ENCODE data around the gene FAM222B. TPM values are rescaled to one million over a fixed set of nuclear protein-coding genes. Genes with fewer than 3 reads are reported as not detected.
"Not testable (repeated sequence)": the region's sequence is repeated elsewhere in the genome, so short reads cannot be mapped to it uniquely, and the experiment has no call there.

Gene FAM222B
- total RNA-seq, 1 experiment from 2014 or later = 32.4 TPM

GRCh38 chr17:28729950-28730330 is 112.7 kb downstream of the FAM222B start:
- Histone ChIP-seq H3K27me3 (ENCODE audit: control insufficient read depth, insufficient read depth, low read length) (no peaks in the 10 kb centered on the region), H3K36me3 (replicated peaks; ENCODE audit: control insufficient read depth, insufficient read depth, low read length) (peaks cover under 1% of the 10 kb centered on the region), H3K4me3 (ENCODE audit: insufficient read depth, low read depth, low read length) (no peak overlapping the region)
- DNase-seq = no peak

GRCh38 chr17:28728364-28729200 is 114.0 kb downstream of the FAM222B start, which contains the start of gene NEK8:
Gene NEK8, plus strand, starts transcription at chr17:28728788. Its CDS starts 26 bp downstream, at chr17:28728814.
- Histone ChIP-seq H3K27me3 (ENCODE audit: control insufficient read depth, insufficient read depth, low read length) (no peaks in the 10 kb centered on the region), H3K36me3 (replicated peaks; ENCODE audit: control insufficient read depth, insufficient read depth, low read length) (peaks cover 10% of the 10 kb centered on the region), H3K4me3 (ENCODE audit: insufficient read depth, low read depth, low read length) (peak within 1 kb of the TSS; percentile 90)
- peak; percentile 96 for DNase-seq

DNA sequence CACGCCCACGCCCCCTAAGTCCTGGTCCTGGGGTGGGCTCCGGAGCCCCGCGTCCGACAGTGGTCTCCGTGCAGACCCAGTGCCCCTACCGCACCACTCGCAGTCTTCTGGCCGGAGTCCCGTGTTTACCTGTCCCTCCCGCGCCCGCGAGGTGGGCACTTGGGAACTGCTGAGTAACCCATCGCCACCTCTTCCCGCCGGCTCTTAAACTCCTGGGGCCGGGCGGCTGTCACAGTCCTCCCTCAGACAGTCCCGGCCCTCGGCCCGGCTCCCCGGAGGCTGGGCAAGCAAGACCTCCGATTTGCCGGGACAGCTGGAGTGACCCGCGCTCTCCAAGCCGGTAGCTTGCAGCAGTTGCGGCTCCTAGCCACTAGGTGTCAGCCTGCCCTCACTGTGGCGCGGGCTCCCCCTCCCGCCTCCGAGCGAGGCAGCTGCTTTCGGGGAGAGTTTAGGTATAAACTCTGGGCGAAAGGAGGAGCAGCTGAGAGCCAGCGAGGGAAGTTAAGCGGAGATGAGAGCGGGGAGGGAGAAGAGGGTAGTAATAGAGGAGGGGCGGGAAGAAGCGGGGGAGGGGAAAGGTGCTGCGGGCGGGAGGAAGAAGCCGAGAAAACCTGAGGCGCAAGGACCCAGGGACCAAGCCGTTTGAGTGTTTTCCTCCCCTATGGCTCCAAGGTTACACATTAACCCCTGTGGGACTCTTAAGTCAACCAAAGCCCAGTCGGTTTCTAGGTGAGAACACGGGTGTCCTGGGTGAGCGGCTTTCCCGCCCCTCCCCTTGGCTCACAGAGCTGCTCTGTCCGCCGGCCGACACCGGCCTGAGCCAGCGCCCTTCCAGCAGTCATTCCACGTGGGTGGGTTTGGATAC is 115.7 kb downstream of the FAM222B start:
- H3K36me3 ChIP-seq (replicated peaks; ENCODE audit: control insufficient read depth, insufficient read depth, low read length) = peaks cover 25% of the 10 kb centered on the region
- peak; percentile 95 for DNase-seq
- H3K4me3 ChIP-seq (ENCODE audit: insufficient read depth, low read depth, low read length) = peak overlapping the region; percentile 90
- no peaks in the 10 kb centered on the region for H3K27me3 ChIP-seq (ENCODE audit: control insufficient read depth, insufficient read depth, low read length)

DNA sequence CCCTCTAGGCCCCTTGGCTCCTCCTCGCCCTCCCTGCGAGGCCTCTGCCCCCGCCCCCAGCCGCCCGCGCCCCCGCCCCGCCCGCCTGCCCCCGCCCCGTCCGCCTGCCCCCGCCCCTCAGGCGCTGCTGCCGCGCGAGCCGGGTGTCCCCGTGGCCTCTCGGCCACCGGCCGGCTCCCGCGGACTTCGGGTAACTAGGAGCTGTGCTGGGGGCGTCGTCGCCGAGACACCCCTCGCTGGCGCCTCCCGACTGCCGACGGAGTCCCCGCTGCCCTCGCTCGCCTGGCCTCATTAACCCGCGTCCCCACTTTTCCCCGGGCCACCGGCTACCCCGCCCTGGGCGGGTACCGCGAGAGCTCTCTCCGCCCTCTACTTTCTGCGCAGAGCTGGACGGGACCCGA is 116.4 kb downstream of the FAM222B start, which contains the start of gene TLCD1:
Gene TLCD1, minus strand, starts transcription at position 8 of the 401 bp plus-strand sequence. CDS start 136 bp downstream, outside the sequence.
- Histone ChIP-seq H3K36me3 (replicated peaks; ENCODE audit: control insufficient read depth, insufficient read depth, low read length) (peaks cover 30% of the 10 kb centered on the region), H3K4me3 (ENCODE audit: insufficient read depth, low read depth, low read length) (peak within 1 kb of the TSS; percentile 90), H3K27me3 (ENCODE audit: control insufficient read depth, insufficient read depth, low read length) (no peaks in the 10 kb centered on the region)
- peak; percentile 96 for DNase-seq

DNA sequence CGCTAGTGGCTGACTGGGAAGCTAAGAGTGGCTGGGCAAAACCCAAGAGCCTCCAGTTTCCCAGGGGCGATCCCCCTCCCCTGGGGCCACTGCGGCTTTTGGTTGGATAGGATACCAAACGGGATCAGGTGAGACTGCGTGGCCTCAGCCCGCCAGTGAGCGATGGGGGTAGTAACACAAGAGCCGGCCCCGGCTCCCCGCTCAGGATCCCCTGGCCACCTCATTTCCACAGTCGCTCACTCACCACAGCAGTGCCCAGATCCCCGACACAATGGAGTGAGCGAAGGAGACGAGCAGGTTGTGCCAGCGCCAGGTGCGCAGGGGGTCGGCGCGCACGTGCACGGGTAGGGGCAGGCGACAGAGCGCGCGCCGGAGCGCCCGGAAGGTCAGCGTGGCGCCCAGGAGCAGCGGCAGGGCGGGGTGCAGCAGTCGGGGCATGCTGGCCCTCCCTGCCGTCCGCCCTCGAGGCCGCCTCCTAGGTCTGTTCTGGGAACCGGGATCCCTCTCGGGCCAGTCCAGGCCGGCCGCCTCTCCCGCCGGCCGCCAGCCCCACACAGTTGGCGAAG is 116.8 kb downstream of the FAM222B start:
- Histone ChIP-seq H3K36me3 (replicated peaks; ENCODE audit: control insufficient read depth, insufficient read depth, low read length) (peaks cover 34% of the 10 kb centered on the region), H3K27me3 (ENCODE audit: control insufficient read depth, insufficient read depth, low read length) (no peaks in the 10 kb centered on the region), H3K4me3 (ENCODE audit: insufficient read depth, low read depth, low read length) (peak overlapping the region; percentile 82)
- DNase-seq = no peak

DNA sequence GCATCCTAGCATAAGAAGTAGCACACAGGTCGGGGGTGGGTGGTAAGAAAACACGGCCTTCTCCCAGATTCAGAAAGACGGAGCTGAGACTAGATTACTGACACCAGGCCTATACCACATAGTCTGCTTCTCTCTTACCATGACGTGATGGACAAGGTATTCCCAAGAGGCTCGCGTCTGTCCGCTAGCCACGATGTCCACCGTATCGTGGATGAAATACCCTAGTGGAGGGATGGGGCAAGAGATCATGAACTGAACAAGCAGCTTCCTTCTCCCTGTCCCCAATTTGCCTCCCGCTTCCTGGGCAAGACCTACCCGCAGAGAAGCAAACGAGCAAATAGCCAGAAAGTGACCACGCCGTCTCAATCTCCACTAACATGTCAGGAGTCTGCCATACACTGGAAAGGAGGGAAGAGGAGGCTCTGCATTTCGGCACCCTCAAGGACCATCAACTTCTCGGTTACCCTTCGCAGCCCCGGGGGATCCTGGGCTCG is 117.4 kb downstream of the FAM222B start:
- peak overlapping the region; percentile 82 for H3K4me3 ChIP-seq (ENCODE audit: insufficient read depth, low read depth, low read length)
- no peaks in the 10 kb centered on the region for H3K27me3 ChIP-seq (ENCODE audit: control insufficient read depth, insufficient read depth, low read length)
- H3K36me3 ChIP-seq (replicated peaks; ENCODE audit: control insufficient read depth, insufficient read depth, low read length) = peaks cover 34% of the 10 kb centered on the region
- peak; percentile 54 for DNase-seq

- H3K36me3 ChIP-seq (replicated peaks; ENCODE audit: control insufficient read depth, insufficient read depth, low read length) = peaks cover 34% of the 10 kb centered on the region
- no peak for DNase-seq
- H3K27me3 ChIP-seq (ENCODE audit: control insufficient read depth, insufficient read depth, low read length) = no peaks in the 10 kb centered on the region
- peak overlapping the region; percentile 82 for H3K4me3 ChIP-seq (ENCODE audit: insufficient read depth, low read depth, low read length)
Measured at GRCh38 chr17:28724500-28725165, 118.0 kb downstream of the FAM222B start.

GRCh38 chr17:28723836-28724499 is 118.6 kb downstream of the FAM222B start:
- H3K36me3 ChIP-seq (replicated peaks; ENCODE audit: control insufficient read depth, insufficient read depth, low read length) = peaks cover 34% of the 10 kb centered on the region
- H3K4me3 ChIP-seq (ENCODE audit: insufficient read depth, low read depth, low read length); H3K27me3 ChIP-seq (ENCODE audit: control insufficient read depth, insufficient read depth, low read length); DNase-seq: not testable (repeated sequence)

DNA sequence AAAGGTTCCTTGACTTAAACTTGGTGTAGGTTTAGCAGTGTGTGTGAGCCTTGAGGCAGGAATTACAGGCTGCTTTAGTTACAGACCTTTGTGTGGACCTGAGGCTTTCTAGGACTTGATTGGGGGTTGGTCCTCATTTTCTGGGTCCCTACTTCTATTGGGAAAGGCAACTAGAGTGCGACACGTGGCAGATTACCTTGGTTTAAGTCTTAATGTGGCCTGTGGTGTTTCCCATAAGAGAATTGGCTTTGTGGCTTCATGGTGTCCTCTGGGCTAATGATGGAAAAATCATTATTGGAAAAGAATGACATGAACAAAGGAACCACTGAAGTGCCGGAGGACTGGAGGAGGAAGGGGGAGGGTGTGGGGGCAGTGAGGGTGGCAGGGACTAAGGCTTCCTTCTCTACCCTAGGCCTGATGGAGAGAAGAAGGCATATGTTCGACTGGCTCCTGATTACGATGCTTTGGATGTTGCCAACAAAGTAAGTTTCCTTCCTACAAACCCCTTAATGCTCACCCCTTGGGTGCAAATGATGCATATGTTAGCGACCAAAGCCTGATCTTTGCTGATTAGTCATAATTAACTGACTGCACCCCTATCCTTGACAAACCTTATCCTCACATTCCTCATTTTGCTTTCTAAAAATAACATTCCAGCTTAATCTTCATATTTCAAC is 119.3 kb downstream of the FAM222B start:
- no peaks in the 10 kb centered on the region for H3K27me3 ChIP-seq (ENCODE audit: control insufficient read depth, insufficient read depth, low read length)
- H3K36me3 ChIP-seq (replicated peaks; ENCODE audit: control insufficient read depth, insufficient read depth, low read length) = peaks cover 34% of the 10 kb centered on the region
- no peak for DNase-seq
- no peak overlapping the region for H3K4me3 ChIP-seq (ENCODE audit: insufficient read depth, low read depth, low read length)

GRCh38 chr17:28722417-28723158 is 120.0 kb downstream of the FAM222B start:
- Histone ChIP-seq H3K36me3 (replicated peaks; ENCODE audit: control insufficient read depth, insufficient read depth, low read length) (peaks cover 34% of the 10 kb centered on the region), H3K27me3 (ENCODE audit: control insufficient read depth, insufficient read depth, low read length) (no peaks in the 10 kb centered on the region), H3K4me3 (ENCODE audit: insufficient read depth, low read depth, low read length) (no peak overlapping the region)
- no peak for DNase-seq

GRCh38 chr17:28720997-28721329 is 121.6 kb downstream of the FAM222B start:
- not testable (repeated sequence) for DNase-seq; H3K27me3 ChIP-seq (ENCODE audit: control insufficient read depth, insufficient read depth, low read length)
- Histone ChIP-seq H3K36me3 (replicated peaks; ENCODE audit: control insufficient read depth, insufficient read depth, low read length) (peaks cover 34% of the 10 kb centered on the region), H3K4me3 (ENCODE audit: insufficient read depth, low read depth, low read length) (peak overlapping the region; percentile 94)

DNA sequence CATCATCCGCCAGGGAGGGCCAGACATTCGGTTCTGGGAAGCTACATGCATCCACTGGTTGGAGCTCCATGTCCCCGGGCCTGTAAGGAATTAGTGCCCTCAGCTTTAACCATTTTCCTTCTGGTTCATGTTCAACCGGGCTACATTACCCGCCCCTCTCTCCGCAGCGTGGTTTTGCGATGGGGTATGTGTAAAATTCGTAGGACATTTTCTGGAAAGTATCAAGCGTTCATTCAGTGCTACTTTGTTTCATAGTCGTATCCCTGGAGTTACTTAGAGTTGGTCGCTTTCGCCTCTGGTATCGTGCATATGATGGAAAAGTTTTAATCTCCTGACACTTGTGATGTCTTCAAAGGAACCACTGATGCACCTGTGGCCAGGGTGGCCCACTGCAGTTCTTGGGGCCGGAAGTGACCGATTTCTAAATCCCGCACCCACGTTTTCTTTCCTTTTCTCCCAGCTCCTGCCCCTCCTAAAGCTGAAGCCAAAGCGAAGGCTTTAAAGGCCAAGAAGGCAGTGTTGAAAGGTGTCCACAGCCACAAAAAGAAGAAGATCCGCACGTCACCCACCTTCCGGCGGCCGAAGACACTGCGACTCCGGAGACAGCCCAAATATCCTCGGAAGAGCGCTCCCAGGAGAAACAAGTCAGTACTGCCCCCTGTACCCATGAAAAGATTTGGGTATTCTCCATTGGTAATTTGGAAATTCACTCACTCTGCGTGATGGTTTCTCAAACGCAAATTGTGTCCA is 122.2 kb downstream of the FAM222B start:
- no peak for DNase-seq
- Histone ChIP-seq H3K27me3 (ENCODE audit: control insufficient read depth, insufficient read depth, low read length) (no peaks in the 10 kb centered on the region), H3K4me3 (ENCODE audit: insufficient read depth, low read depth, low read length) (peak overlapping the region; percentile 94), H3K36me3 (replicated peaks; ENCODE audit: control insufficient read depth, insufficient read depth, low read length) (peaks cover 37% of the 10 kb centered on the region)
